22Rv1 (cell line): ENCODE data around the gene ABCD1.
"Not testable (repeated sequence)": the region's sequence is repeated elsewhere in the genome, so short reads cannot be mapped to it uniquely, and the experiment has no call there.

Source experiments
- H3K27ac ChIP-seq: fragments of 450-650 bp; 2 replicates; pipeline ENCODE4 v1.5.1; 2017
- CTCF ChIP-seq: fragments of 450-650 bp; IDR thresholded peaks from 2 replicates; pipeline ENCODE4 v1.5.1; 2017; ENCODE audit warnings: mild to moderate bottlenecking
- ZFX ChIP-seq: fragments of 450-650 bp; IDR thresholded peaks from 2 replicates; pipeline ENCODE4 v1.6.1; 2017; ENCODE audit warnings: antibody characterized with exemption, borderline replicate concordance

The ABCD1 gene

GRCh38 chrX:153697924-153698865 lies 26.5 kb upstream of the ABCD1 start:
- no peak overlapping the region for H3K27ac ChIP-seq
- TF ChIP-seq ZFX, result no peak
- no peak for TF ChIP-seq CTCF

- not testable (repeated sequence) for H3K27ac ChIP-seq
Measured at GRCh38 chrX:153699210-153699783, 25.4 kb upstream of the ABCD1 start.

- H3K27ac ChIP-seq, result not testable (repeated sequence)
Measured at GRCh38 chrX:153699784-153700371, 24.8 kb upstream of the ABCD1 start.

- no peak overlapping the region for H3K27ac ChIP-seq
- TF ChIP-seq CTCF (no peak), ZFX (no peak)
Measured at GRCh38 chrX:153700376-153700945, 24.2 kb upstream of the ABCD1 start.

GRCh38 chrX:153700967-153701366 lies 23.7 kb upstream of the ABCD1 start:
- no peak for TF ChIP-seq ZFX
- TF ChIP-seq CTCF, result no peak
- no peak overlapping the region for H3K27ac ChIP-seq

- no peak overlapping the region for H3K27ac ChIP-seq
- TF ChIP-seq CTCF, result no peak
- TF ChIP-seq ZFX, result no peak
Measured at GRCh38 chrX:153701706-153702105, 22.9 kb upstream of the ABCD1 start.

GRCh38 chrX:153702336-153703035 lies 22.2 kb upstream of the ABCD1 start:
- no peak overlapping the region for H3K27ac ChIP-seq
- no peak for TF ChIP-seq ZFX
- TF ChIP-seq CTCF, result no peak
